Suprapubic skin (tissue), 4 donors: ENCODE results near the gene MTHFSD.

ENCODE experiments used
- POLR2A ChIP-seq, 2 donors: fragments of 450-650 bp; IDR thresholded peaks; one replicate each; pipeline ENCODE4 v1.6.1; 2017; ENCODE audit warnings: antibody characterized with exemption in 2 of 2, mild to moderate bottlenecking in 2 of 2, moderate library complexity in 2 of 2
- POLR2AphosphoS5 ChIP-seq, 3 donors: sonication (generic); formaldehyde crosslinking; IDR thresholded peaks; one replicate each; pipeline ENCODE4 v1.6.1; 2017; ENCODE audit warnings: antibody characterized with exemption in 3 of 3
- TF ChIP-seq, protein P1 (sequence below), 2 donors: fragments of 200-600 bp in 1 of 2; fragments of 450-650 bp in 1 of 2; sonication (generic) in 1 of 2; IDR thresholded peaks; one replicate each; pipeline ENCODE4 v1.5.1; 2016 to 2019; ENCODE audit warnings: antibody characterized with exemption in 2 of 2, mild to moderate bottlenecking in 1 of 2, moderate library complexity in 1 of 2

- TF ChIP-seq POLR2AphosphoS5 (IDR thresholded peaks at IDR 0.05), result no peak
- TF ChIP-seq, protein P1, sequence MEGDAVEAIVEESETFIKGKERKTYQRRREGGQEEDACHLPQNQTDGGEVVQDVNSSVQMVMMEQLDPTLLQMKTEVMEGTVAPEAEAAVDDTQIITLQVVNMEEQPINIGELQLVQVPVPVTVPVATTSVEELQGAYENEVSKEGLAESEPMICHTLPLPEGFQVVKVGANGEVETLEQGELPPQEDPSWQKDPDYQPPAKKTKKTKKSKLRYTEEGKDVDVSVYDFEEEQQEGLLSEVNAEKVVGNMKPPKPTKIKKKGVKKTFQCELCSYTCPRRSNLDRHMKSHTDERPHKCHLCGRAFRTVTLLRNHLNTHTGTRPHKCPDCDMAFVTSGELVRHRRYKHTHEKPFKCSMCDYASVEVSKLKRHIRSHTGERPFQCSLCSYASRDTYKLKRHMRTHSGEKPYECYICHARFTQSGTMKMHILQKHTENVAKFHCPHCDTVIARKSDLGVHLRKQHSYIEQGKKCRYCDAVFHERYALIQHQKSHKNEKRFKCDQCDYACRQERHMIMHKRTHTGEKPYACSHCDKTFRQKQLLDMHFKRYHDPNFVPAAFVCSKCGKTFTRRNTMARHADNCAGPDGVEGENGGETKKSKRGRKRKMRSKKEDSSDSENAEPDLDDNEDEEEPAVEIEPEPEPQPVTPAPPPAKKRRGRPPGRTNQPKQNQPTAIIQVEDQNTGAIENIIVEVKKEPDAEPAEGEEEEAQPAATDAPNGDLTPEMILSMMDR (IDR thresholded peaks at IDR 0.05), result no peak
- TF ChIP-seq POLR2A (IDR thresholded peaks at IDR 0.05), result no peak
Observed at GRCh38 chr16:86494039-86494564, 60.9 kb downstream of the MTHFSD start.
